Prostate gland (tissue), 2 donors: ENCODE data around the gene TBC1D24.

Experiments used
- POLR2A ChIP-seq: fragments of 450-650 bp; IDR thresholded peaks from one replicate; pipeline ENCODE4 v1.6.1; 2016; ENCODE audit warnings: antibody characterized with exemption, mild to moderate bottlenecking
- POLR2AphosphoS5 ChIP-seq: sonication (generic); formaldehyde crosslinking; IDR thresholded peaks from one replicate; pipeline ENCODE4 v1.6.1; 2017; ENCODE audit warnings: antibody characterized with exemption
- TF ChIP-seq, protein P1 (sequence below), 4 experiments: fragments of 200-600 bp in 2 of 4; fragments of 450-650 bp in 2 of 4; sonication (generic) in 2 of 4; IDR thresholded peaks; 1 replicate in 3 of 4; 2 replicates in 1 of 4; pipeline ENCODE4 v1.5.1; 2016 to 2019; ENCODE audit warnings: antibody characterized with exemption in 4 of 4, mild to moderate bottlenecking in 2 of 4, moderate library complexity in 2 of 4

DNA sequence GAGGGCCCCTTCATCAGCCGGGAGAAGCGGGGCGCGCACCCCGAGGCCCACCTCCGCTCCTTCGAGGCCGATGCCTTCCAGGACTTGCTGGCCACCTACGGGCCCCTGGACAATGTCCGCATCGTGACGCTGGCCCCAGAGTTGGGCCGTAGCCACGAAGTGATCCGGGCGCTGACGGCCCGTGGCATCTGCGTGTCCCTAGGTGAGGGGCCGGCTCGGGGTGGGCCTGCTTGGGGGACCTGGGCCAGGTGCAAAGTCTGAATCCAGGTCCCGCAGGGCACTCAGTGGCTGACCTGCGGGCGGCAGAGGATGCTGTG is 52.8 kb downstream of the TBC1D24 start:
- TF ChIP-seq, protein P1, sequence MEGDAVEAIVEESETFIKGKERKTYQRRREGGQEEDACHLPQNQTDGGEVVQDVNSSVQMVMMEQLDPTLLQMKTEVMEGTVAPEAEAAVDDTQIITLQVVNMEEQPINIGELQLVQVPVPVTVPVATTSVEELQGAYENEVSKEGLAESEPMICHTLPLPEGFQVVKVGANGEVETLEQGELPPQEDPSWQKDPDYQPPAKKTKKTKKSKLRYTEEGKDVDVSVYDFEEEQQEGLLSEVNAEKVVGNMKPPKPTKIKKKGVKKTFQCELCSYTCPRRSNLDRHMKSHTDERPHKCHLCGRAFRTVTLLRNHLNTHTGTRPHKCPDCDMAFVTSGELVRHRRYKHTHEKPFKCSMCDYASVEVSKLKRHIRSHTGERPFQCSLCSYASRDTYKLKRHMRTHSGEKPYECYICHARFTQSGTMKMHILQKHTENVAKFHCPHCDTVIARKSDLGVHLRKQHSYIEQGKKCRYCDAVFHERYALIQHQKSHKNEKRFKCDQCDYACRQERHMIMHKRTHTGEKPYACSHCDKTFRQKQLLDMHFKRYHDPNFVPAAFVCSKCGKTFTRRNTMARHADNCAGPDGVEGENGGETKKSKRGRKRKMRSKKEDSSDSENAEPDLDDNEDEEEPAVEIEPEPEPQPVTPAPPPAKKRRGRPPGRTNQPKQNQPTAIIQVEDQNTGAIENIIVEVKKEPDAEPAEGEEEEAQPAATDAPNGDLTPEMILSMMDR (IDR thresholded peaks at IDR 0.05): no peak
- TF ChIP-seq POLR2A (no peak), POLR2AphosphoS5 (no peak)
